HepG2 (cell line): Measurements from ENCODE around the gene LIM2. TPM values are rescaled to one million over a fixed set of nuclear protein-coding genes. Genes with fewer than 3 reads are reported as not detected.
A peak's percentile ranks its signal among the peaks of the same experiment; 100 is the strongest.

ENCODE experiments used
- AGO2 ChIP-seq: fragments of 200-400 bp; formaldehyde crosslinking; optimal IDR thresholded peaks from 2 replicates; pipeline ENCODE3; 2017; ENCODE audit warnings: mild to moderate bottlenecking, low read depth, low read length, moderate library complexity
- ELF4 ChIP-seq: sonication (generic); formaldehyde crosslinking; IDR thresholded peaks from 2 replicates; pipeline ENCODE4 v1.5.0; 2020; ENCODE audit warnings: missing genetic modification reagents, mild to moderate bottlenecking, moderate library complexity, borderline replicate concordance
- GLI4 ChIP-seq: sonication (generic); formaldehyde crosslinking; IDR thresholded peaks from 2 replicates; pipeline ENCODE4 v1.5.1; 2020; ENCODE audit warnings: missing genetic modification reagents, mild to moderate bottlenecking, moderate library complexity, borderline replicate concordance
- IRF2 ChIP-seq: IDR thresholded peaks from 2 replicates; pipeline ENCODE4 v1.6.1; 2018; ENCODE audit warnings: missing genetic modification reagents, missing compliant biosample characterization
- KDM2A ChIP-seq: sonication (generic); formaldehyde crosslinking; IDR thresholded peaks from 2 replicates; pipeline ENCODE4 v1.4.0; 2020; ENCODE audit warnings: low read depth, missing genetic modification reagents, borderline replicate concordance
- KDM3A ChIP-seq: IDR thresholded peaks from 2 replicates; pipeline ENCODE4 v1.6.1; 2018; ENCODE audit warnings: low read depth, missing compliant biosample characterization
- MAZ ChIP-seq, 2 experiments: sonication (generic) in 1 of 2; formaldehyde crosslinking in 1 of 2; IDR thresholded peaks; 2 replicates each; pipeline versions ENCODE4 v1.5.0 to v1.6.1; 2012 to 2020; ENCODE audit warnings: low read depth in 2 of 2, mild to moderate bottlenecking in 2 of 2, borderline replicate concordance in 1 of 2, improper control_type of control experiment in 1 of 2, low read length in 1 of 2, missing genetic modification reagents in 1 of 2, moderate library complexity in 1 of 2
- PHF20 ChIP-seq: sonication (generic); formaldehyde crosslinking; IDR thresholded peaks from 2 replicates; pipeline ENCODE4 v1.5.0; 2020; ENCODE audit warnings: mild to moderate bottlenecking, missing genetic modification reagents
- RBFOX2 ChIP-seq: fragments of 200-400 bp; formaldehyde crosslinking; IDR thresholded peaks from 2 replicates; pipeline ENCODE4 v1.6.1; 2017; ENCODE audit warnings: low read depth, mild to moderate bottlenecking, low read length
- SIN3A ChIP-seq: IDR thresholded peaks from 2 replicates; pipeline ENCODE4 v1.6.1; 2011; ENCODE audit warnings: low read depth, mild to moderate bottlenecking, control low read depth, low read length, borderline replicate concordance
- SOX5 ChIP-seq: IDR thresholded peaks from 2 replicates; pipeline ENCODE4 v1.6.1; 2016; ENCODE audit warnings: borderline replicate concordance
- YEATS2 ChIP-seq: sonication (generic); formaldehyde crosslinking; IDR thresholded peaks from 2 replicates; pipeline ENCODE4 v1.4.0; 2020; ENCODE audit warnings: missing genetic modification reagents, borderline replicate concordance
- ZFP36 ChIP-seq: fragments of 150-350 bp; IDR thresholded peaks from 2 replicates; pipeline ENCODE4 v1.6.1; 2018; ENCODE audit warnings: borderline replicate concordance, low read length, low read depth; ENCODE audit not compliant: partially characterized antibody
- ZNF281 ChIP-seq: sonication (generic); formaldehyde crosslinking; IDR thresholded peaks from 2 replicates; pipeline ENCODE4 v1.4.0; 2020; ENCODE audit warnings: missing genetic modification reagents, borderline replicate concordance
- ZNF75D ChIP-seq: sonication (generic); formaldehyde crosslinking; IDR thresholded peaks from 2 replicates; pipeline ENCODE4 v1.8.1; 2023; ENCODE audit warnings: missing genetic modification reagents, mild to moderate bottlenecking, borderline replicate concordance
- ZNF790 ChIP-seq: sonication (generic); formaldehyde crosslinking; IDR thresholded peaks from 2 replicates; pipeline ENCODE4 v1.8.0; 2022; ENCODE audit warnings: missing genetic modification reagents, mild to moderate bottlenecking, borderline replicate concordance
- polyA plus RNA-seq, 8 experiments: library from polyadenylated mRNA; depleted of rRNA in 3 of 8; stranded (reverse) in 7 of 8; unstranded in 1 of 8; fragments of >200 nt; fragmentation: Illumina TruSeq in 4 of 8; extraction: Trizol in 4 of 8; gene quantifications; 2 replicates each; pipeline versions ENCODE4 v1.2.1 to v1.2.3, GENCODE V29; 2011 to 2016; ENCODE audit warnings: low read depth in 4 of 8, missing spikeins in 1 of 8, mixed read lengths in 1 of 8; ENCODE audit not compliant: insufficient read depth in 1 of 8
- total RNA-seq, 5 experiments: library from RNA; depleted of rRNA; stranded (reverse); fragments of >200 nt; fragmentation: Illumina TruSeq; extraction: Trizol; gene quantifications; 2 replicates each; pipeline ENCODE4 v1.2.3, GENCODE V29; 2016; ENCODE audit warnings: low read depth in 1 of 5

The LIM2 gene
- total and polyA plus RNA-seq, 2 of the 13 experiments (the other 11 are each of a cell fraction or from before 2014, with no cell fraction given): 1.3 TPM; not detected in 1

- TF ChIP-seq ZNF281 (CRISPR knock-in tag): no peak
- TF ChIP-seq ZNF790: no peak
- TF ChIP-seq KDM3A: no peak
- no peak for TF ChIP-seq SOX5 (CRISPR knock-in tag)
- TF ChIP-seq ZNF75D: no peak
- peak; percentile 57 for TF ChIP-seq AGO2
- TF ChIP-seq RBFOX2: peak; percentile 63
- no peak for TF ChIP-seq ELF4 (CRISPR knock-in tag)
- no peak for TF ChIP-seq MAZ (IDR thresholded peaks at IDR 0.05; ENCODE audit: borderline replicate concordance, low read depth, low read length)
- 0 out of 2 replicates have a peak, but pooled peaks have one; percentile 16 for TF ChIP-seq MAZ (CRISPR knock-in tag; IDR thresholded peaks at IDR 0.05; ENCODE audit: low read depth)
- TF ChIP-seq KDM2A (CRISPR knock-in tag): no peak
- peak; percentile 82 for TF ChIP-seq ZFP36
- TF ChIP-seq GLI4: no peak
- TF ChIP-seq PHF20 (CRISPR knock-in tag): no peak
- no peak for TF ChIP-seq IRF2 (CRISPR knock-in tag)
- no peak for TF ChIP-seq YEATS2 (CRISPR knock-in tag)
- TF ChIP-seq SIN3A: no peak
These were observed 45.7 kb downstream of the LIM2 start, which contains the start of gene VSIG10L (continued) for GRCh38 chr19:51341976-51342580.
